Measurements from ENCODE around the gene FOXJ2.
"Not testable (repeated sequence)": the region's sequence is repeated elsewhere in the genome, so short reads cannot be mapped to it uniquely, and the experiment has no call there.

The FOXJ2 gene

GRCh38 chr12:8064131-8064530 lies 31.6 kb downstream of the FOXJ2 start:
- in situ Hi-C loops (cut with HindIII; ENCODE audit: low sequenced_read_pairs), result no loop called here

DNA sequence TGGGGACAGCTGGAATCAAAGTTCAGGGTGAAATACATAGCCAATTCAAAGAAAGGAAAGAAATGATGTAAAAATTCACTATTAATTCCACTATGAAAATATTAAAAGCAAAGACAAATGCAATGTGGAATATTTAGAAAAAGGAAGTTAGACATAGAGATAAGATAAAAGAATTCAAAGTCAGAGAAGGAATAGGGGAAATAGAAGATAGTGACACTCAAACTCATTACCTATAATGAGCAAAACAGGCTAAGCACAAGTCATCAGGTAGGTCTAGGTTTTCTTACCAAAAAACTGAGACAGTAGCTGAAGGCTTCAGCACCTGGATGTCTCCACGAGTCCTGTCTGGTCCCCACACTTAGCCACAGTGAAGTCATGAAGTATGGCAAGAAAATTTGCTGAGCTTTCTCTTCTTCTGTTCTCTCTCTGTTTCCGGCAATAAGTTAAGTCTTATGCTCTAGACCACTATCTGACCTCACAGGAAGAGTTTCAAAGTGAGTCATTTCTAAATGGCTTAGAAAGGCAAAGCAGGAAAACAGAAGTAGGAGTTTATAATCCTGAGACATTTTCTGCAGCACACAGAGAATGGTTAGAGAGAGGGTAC lies 33.6 kb downstream of the FOXJ2 start, which contains the start of gene C3AR1:
Gene C3AR1 (minus strand): TSS at position 369 of the 604 bp plus-strand sequence. CDS start 6,174 bp downstream, outside the sequence.
- in situ Hi-C loops (cut with HindIII; ENCODE audit: low sequenced_read_pairs), result no loop called here

DNA sequence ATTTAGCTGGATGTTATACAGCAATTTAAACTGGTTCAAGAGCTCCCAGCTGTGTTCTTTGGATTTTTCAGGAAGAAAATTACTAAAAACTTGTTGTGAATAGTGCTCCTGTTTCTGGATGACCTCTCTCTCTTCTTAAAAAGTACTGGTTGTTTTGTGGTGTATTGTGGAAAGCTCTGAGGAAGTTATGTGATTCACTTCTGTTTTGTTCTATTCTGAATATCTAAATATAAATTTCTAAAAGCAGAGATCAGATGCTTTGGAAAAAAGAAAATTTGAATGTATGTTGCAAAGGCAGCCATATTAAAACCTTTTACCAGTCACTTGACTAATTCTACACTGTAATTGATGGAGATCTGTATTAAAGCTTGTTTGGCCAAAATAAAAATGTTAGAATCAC lies 37.1 kb downstream of the FOXJ2 start:
- in situ Hi-C loops (cut with HindIII; ENCODE audit: low sequenced_read_pairs), result no loop called here

GRCh38 chr12:8071820-8072219 lies 39.3 kb downstream of the FOXJ2 start:
- in situ Hi-C loops (cut with HindIII; ENCODE audit: low sequenced_read_pairs), result not testable (repeated sequence)

GRCh38 chr12:8075935-8076334 lies 43.4 kb downstream of the FOXJ2 start:
- in situ Hi-C loops (cut with HindIII; ENCODE audit: low sequenced_read_pairs), result no loop called here

DNA sequence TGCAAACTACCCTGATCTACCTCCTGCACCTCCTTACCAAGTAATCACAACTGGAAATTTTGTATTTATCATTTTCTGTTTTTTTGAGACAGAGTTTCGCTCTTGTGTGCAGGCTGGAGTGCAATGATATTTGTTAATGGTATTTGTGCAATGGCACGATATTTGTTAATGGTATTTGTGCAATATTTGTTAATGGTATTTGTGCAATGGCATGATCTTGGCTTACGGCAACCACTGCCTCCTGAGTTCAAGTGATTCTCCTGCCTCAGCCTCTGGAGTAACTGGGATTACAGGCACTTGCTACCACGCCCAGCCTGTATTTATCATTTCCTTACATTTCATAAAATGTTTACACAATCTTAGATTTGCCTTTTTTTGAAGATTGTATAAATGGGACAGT lies 43.9 kb downstream of the FOXJ2 start:
- in situ Hi-C loops (cut with HindIII; ENCODE audit: low sequenced_read_pairs), result no loop called here

DNA sequence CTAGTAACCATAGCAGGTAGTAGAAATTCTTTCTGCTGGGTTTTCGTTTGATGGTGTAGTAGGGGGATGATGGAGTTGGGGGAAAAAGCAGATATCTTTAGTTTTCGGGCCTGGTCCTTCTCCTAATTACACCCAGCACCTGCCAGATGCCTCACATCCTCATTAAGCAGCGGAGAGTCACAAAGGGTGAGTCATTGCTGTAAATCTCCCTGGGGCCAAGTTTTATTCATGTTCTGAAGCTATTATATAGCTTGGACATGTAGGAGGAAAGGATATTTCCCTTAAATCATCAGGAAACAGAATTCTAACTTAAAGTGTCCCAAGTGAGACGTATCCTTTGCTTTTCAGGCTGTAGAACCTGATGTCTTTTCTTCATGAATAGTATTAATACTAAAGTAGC lies 44.7 kb downstream of the FOXJ2 start:
- in situ Hi-C loops (cut with HindIII; ENCODE audit: low sequenced_read_pairs), result no loop called here

GRCh38 chr12:8078398-8078797 lies 45.9 kb downstream of the FOXJ2 start:
- in situ Hi-C loops (cut with HindIII; ENCODE audit: low sequenced_read_pairs), result no loop called here

DNA sequence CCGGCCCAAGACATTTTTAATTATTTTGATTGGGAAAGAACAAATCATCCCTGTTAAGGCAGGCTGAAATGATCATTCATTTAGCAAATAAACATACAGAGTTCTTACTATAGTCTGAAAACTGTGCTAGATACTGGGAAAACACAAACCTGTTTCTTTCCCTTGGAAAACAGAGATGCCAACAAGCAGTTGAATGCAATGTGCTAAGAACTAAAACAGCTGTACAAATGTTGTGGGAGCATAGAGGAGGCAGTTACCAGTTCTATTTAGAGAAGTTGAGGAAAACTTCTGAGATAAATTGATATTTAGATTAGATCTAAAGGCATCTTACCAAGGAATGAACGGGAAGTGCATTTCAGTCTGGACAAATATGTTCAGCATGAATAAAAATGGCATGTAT lies 46.4 kb downstream of the FOXJ2 start:
- in situ Hi-C loops (cut with HindIII; ENCODE audit: low sequenced_read_pairs), result no loop called here

GRCh38 chr12:8080120-8080519 lies 47.6 kb downstream of the FOXJ2 start:
- in situ Hi-C loops (cut with HindIII; ENCODE audit: low sequenced_read_pairs), result no loop called here

- in situ Hi-C loops (cut with HindIII; ENCODE audit: low sequenced_read_pairs), result no loop called here
These were observed 48.9 kb downstream of the FOXJ2 start for GRCh38 chr12:8081251-8081920.

DNA sequence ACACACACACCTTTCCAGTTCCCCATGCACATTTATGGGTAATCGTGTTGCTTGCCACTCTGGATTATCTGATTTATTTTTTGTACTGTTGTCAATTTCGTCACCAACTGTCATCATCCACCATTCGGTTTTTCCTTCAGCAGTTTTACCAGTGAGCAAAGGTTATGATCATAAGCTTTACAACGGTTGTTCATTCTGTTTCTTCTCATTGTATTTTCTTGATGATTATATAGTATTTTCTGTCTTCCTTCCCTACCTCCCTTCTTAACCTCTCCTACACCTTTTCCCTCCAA lies 50.2 kb downstream of the FOXJ2 start:
- in situ Hi-C loops (cut with HindIII; ENCODE audit: low sequenced_read_pairs), result no loop called here

- in situ Hi-C loops (cut with HindIII; ENCODE audit: low sequenced_read_pairs), result not testable (repeated sequence)
These were observed 51.8 kb downstream of the FOXJ2 start for GRCh38 chr12:8084351-8084750.

DNA sequence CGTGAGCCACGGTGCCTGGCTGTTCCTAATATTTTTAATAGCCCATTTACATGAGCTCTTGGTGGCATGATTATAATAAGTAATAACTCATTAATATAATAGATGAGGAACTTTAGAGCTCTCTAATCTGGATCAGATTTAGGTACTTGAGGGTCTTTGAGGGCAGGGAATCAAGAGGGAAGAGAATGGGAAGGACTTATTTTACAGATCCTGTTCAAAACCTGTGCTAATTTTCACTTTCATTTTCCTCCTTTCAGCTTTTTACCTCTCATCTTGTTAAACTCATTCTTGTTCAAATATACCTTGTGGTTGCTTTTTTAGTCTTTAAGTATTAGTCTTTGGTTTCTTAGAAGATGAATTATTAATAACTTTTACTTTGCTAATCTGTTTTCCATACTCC lies 55.1 kb downstream of the FOXJ2 start:
- in situ Hi-C loops (cut with HindIII; ENCODE audit: low sequenced_read_pairs), result no loop called here

- in situ Hi-C loops (cut with HindIII; ENCODE audit: low sequenced_read_pairs), result no loop called here
These were observed 56.1 kb downstream of the FOXJ2 start for GRCh38 chr12:8088574-8088973.

- in situ Hi-C loops (cut with HindIII; ENCODE audit: low sequenced_read_pairs), result not testable (repeated sequence)
These were observed 56.8 kb downstream of the FOXJ2 start for GRCh38 chr12:8089277-8089676.

- in situ Hi-C loops (cut with HindIII; ENCODE audit: low sequenced_read_pairs), result no loop called here
These were observed 57.2 kb downstream of the FOXJ2 start for GRCh38 chr12:8089716-8090115.

DNA sequence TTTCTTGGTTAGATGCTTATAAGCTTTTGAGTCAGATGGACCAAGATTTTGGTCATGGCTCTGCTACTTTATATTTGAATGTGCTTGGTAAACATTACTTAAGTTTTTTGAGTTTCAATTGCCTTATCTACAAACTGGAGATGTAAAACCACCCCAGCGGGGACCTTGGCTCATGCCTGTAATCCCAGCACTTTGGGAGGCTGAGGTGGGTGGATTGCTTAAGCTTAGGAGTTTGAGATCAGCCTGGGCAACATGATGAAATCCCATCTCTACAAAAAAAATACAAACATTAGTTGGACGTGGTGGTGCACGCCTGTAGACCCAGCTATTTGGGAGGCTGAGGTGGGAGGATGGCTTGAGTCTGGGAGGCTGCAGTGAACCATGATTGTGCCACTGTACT lies 60.8 kb downstream of the FOXJ2 start:
- in situ Hi-C loops (cut with HindIII; ENCODE audit: low sequenced_read_pairs), result no loop called here

DNA sequence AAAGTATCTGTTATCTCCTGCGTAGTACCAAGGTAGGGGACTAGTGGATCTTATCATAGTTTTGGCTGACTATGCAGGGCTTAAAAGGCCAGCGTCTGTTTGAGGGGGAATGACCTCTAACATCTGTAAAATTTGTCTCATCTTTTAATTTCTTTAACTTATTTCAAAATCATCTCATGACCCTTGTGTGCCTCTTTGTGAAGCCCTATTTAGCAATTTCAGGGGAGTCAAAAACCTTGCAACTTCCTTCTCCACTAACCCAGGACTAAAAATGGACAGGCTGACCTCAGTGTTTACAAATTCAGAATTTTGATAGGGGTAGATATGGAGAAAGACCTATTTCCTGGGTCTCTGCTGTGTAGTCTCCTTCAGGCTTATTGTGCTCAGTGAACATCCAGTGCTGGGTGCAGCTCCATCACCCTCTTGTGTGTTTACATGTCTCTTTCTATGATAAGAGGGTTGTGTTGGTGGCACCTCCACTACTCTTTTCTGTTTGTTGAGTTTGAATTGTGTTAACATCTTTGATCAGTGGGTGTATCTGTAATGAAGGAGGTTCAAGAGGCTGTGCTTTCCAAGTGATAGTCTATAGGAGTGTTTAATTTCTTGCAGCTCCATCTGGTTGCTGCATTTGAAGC lies 63.9 kb downstream of the FOXJ2 start:
- in situ Hi-C loops (cut with HindIII; ENCODE audit: low sequenced_read_pairs), result no loop called here

DNA sequence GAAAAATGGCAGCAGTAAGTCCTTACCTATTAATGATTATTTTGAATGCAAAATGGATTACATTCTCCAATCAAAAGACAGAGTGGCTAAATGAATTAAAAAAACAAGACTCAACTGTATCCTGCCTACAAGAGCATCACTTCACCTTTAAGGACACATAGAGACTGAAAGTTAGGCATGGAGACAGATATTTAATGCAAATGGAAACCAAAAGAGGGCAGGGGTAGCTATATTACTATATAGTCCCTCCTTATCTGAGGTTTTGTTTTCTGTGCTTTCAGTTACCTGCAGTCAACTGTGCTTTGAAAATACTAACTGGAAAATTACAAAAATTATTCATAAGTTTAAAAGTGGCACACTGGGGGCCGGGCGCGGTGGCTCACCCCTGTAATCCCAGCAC lies 66.7 kb downstream of the FOXJ2 start:
- in situ Hi-C loops (cut with HindIII; ENCODE audit: low sequenced_read_pairs), result no loop called here
